Measurements from ENCODE around the gene CHRNB4. TPM values are rescaled to one million over a fixed set of nuclear protein-coding genes. Genes with fewer than 3 reads are reported as not detected.

The CHRNB4 gene
- total RNA-seq, 1 donor from 2014 or later: not detected

DNA sequence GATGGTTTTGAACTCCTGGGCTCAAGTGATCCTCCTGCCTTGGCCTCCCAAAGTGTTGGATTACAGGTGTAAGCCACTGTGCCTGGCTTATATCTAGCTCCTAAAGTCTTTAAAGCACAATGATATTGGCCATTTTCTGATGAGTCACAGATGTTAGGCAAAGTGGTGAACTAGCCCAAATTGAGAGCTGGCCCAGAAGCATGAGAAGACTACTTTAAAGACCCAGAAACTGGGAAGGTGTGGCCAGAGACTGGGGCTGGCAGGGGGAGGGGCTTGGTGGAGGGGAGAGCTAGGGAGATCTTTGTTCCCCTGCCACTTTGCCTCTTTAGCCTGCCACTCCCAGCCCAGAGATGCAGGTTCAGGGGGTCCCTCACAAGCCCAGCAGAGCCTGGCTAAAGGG, 41.8 kb downstream of the CHRNB4 start:
- Mint-ChIP-seq H3K27me3 (peaks cover 7% of the 10 kb centered on the region), H3K36me3 (ENCODE audit: low read depth) (no peaks in the 10 kb centered on the region), H3K27ac (no peak overlapping the region), H3K4me1 (no peaks in the 10 kb centered on the region), H3K9me3 (no peaks in the 10 kb centered on the region), H3K4me3 (no peak overlapping the region)
- ATAC-seq (ENCODE audit: low read depth) (no peak), DNase-seq (no peak)
- intact Hi-C loops (cut with micrococcal nuclease): no loop called here
- CTCF ChIA-PET: no interaction called here
- POLR2A ChIA-PET: no interaction called here
- TF ChIP-seq, protein P1, sequence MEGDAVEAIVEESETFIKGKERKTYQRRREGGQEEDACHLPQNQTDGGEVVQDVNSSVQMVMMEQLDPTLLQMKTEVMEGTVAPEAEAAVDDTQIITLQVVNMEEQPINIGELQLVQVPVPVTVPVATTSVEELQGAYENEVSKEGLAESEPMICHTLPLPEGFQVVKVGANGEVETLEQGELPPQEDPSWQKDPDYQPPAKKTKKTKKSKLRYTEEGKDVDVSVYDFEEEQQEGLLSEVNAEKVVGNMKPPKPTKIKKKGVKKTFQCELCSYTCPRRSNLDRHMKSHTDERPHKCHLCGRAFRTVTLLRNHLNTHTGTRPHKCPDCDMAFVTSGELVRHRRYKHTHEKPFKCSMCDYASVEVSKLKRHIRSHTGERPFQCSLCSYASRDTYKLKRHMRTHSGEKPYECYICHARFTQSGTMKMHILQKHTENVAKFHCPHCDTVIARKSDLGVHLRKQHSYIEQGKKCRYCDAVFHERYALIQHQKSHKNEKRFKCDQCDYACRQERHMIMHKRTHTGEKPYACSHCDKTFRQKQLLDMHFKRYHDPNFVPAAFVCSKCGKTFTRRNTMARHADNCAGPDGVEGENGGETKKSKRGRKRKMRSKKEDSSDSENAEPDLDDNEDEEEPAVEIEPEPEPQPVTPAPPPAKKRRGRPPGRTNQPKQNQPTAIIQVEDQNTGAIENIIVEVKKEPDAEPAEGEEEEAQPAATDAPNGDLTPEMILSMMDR (IDR thresholded peaks at IDR 0.05): no peak

DNA sequence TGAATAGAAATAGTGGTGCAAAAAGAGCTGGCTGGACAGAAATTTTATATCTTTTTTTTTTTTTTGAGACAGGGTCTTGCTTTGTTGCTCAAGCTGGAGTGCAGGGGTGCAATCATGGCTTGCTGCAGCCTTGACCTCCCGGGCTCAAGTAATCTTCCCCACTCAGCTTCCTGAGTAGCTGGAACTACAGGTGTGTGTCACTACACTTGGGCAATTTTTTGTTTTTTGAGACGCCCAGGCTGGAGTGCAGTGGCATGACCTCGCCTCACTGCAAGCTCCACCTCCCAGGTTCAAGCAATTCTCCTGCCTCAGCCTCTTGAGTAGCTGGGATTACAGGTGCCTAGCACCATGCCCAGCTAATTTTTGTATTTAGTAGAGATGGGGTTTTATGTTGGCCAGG, 42.7 kb downstream of the CHRNB4 start:
- Mint-ChIP-seq H3K4me3 (no peak overlapping the region), H3K4me1 (no peaks in the 10 kb centered on the region), H3K9me3 (no peaks in the 10 kb centered on the region), H3K36me3 (ENCODE audit: low read depth) (no peaks in the 10 kb centered on the region), H3K27me3 (peaks cover 3% of the 10 kb centered on the region), H3K27ac (no peak overlapping the region)
- POLR2A ChIA-PET: no interaction called here
- intact Hi-C loops (cut with micrococcal nuclease): no loop called here
- CTCF ChIA-PET: no interaction called here
- ATAC-seq (ENCODE audit: low read depth) (no peak), DNase-seq (no peak)
- TF ChIP-seq, protein P1 (IDR thresholded peaks at IDR 0.05): no peak

DNA sequence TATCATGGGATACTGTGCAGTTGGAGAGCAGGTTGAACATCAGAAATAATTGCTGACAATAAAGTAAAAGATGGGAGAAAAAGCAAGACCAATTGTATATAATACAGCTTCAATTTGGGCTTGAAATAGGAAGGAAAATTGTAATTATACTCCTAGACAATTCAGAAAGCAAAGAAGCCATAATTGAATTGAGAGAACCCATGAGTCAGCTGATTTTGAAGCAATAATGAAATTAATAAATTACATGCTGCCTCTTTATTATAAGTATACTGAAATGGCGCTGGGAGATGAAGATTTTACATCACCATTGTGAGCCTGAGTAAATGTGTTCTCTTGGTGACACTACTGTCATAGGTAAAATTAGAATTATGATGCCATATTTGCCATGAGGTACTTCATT, 43.4 kb downstream of the CHRNB4 start:
- no peak for ATAC-seq (ENCODE audit: low read depth)
- ChIA-PET CTCF (no interaction called here), POLR2A (no interaction called here)
- H3K36me3 Mint-ChIP-seq (ENCODE audit: low read depth): no peaks in the 10 kb centered on the region
- no peak for DNase-seq
- no peak overlapping the region for H3K27ac Mint-ChIP-seq
- TF ChIP-seq, protein P1 (IDR thresholded peaks at IDR 0.05): no peak
- no peaks in the 10 kb centered on the region for H3K9me3 Mint-ChIP-seq
- no peak overlapping the region for H3K4me3 Mint-ChIP-seq
- H3K4me1 Mint-ChIP-seq: no peaks in the 10 kb centered on the region
- no peaks in the 10 kb centered on the region for H3K27me3 Mint-ChIP-seq
- intact Hi-C loops (cut with micrococcal nuclease): no loop called here

GRCh38 chr15:78574944-78575343, 66.1 kb downstream of the CHRNB4 start:
- H3K4me1 Mint-ChIP-seq: peaks cover 3% of the 10 kb centered on the region
- ChIA-PET POLR2A (no interaction called here), CTCF (no interaction called here)
- DNase-seq (no peak), ATAC-seq (ENCODE audit: low read depth) (no peak)
- H3K9me3 Mint-ChIP-seq: no peaks in the 10 kb centered on the region
- TF ChIP-seq, protein P1 (IDR thresholded peaks at IDR 0.05): no peak
- H3K36me3 Mint-ChIP-seq (ENCODE audit: low read depth): no peaks in the 10 kb centered on the region
- intact Hi-C loops (cut with micrococcal nuclease): no loop called here
- H3K4me3 Mint-ChIP-seq: no peak overlapping the region
- no peaks in the 10 kb centered on the region for H3K27me3 Mint-ChIP-seq
- no peak overlapping the region for H3K27ac Mint-ChIP-seq

Other genes starting within 250 kb of the CHRNB4 start
- gene IREB2, start 203.0 kb downstream of the CHRNB4 start, total RNA-seq: 69.9 and 75.9 TPM in 2 replicates
- gene HYKK, start 133.6 kb downstream of the CHRNB4 start, total RNA-seq: 0.10 and 0.53 TPM in 2 replicates
- gene PSMA4, start 100.8 kb downstream of the CHRNB4 start, total RNA-seq: 178 and 182 TPM in 2 replicates
- 1.3 TPM in 2 replicates for gene CHRNA5, start 75.7 kb downstream of the CHRNB4 start, total RNA-seq
- gene CHRNA3, start 20.2 kb downstream of the CHRNB4 start, total RNA-seq: not detected in 2 replicates
- 12.0 and 14.1 TPM in 2 replicates for gene ADAMTS7, start 170.3 kb upstream of the CHRNB4 start, total RNA-seq
- 271 and 287 TPM in 2 replicates for gene MORF4L1, start 231.7 kb upstream of the CHRNB4 start, total RNA-seq